B cell (primary cell): Measurements from ENCODE around the gene DBET. TPM values are rescaled to one million over a fixed set of nuclear protein-coding genes. Genes with fewer than 3 reads are reported as not detected.
"Not testable (repeated sequence)": the region's sequence is repeated elsewhere in the genome, so short reads cannot be mapped to it uniquely, and the experiment has no call there.

Experiments
- ATAC-seq: fragments of 200-7000 bp; cut with Tn5 transposase; one replicate; pipeline ENCODE4 v1.10.0; 2021; ENCODE audit warnings: low read depth, mild to moderate bottlenecking, moderate number of reproducible peaks, moderate library complexity
- CTCF ChIA-PET: fragments of 350-600 bp; sonication (Branson Sonifier 250); formaldehyde crosslinking; loops from one replicate; lab custom pipeline; 2021; ENCODE audit warnings: antibody characterized with exemption, inconsistent platforms; lab: Charles Lee
- POLR2A ChIA-PET: fragments of 350-600 bp; sonication (Branson Sonifier 250); formaldehyde crosslinking; loops from one replicate; lab custom pipeline; 2021; ENCODE audit warnings: antibody characterized with exemption; lab: Charles Lee
- DNase-seq: peaks from one replicate; pipeline ENCODE4 v3.0.0; 2013
- H2AFZ ChIP-seq: 2 replicates; pipeline ENCODE4 v1.6.1; 2012; ENCODE audit warnings: mild to moderate bottlenecking, low read depth, low read length; ENCODE audit not compliant: insufficient read depth, poor library complexity, severe bottlenecking
- H3K27ac ChIP-seq, 2 donors: 1 replicate in 1 of 2; 2 replicates in 1 of 2; pipeline ENCODE4 v1.5.1; 2012 to 2013; ENCODE audit warnings: low read length in 2 of 2, mild to moderate bottlenecking in 2 of 2, moderate library complexity in 1 of 2
- H3K27me3 ChIP-seq, 4 experiments: fragments of 200-600 bp in 1 of 4; sonication (generic) in 1 of 4; replicated peaks in 1 of 4; 1 replicate in 2 of 4; 2 replicates in 2 of 4; pipeline versions ENCODE4 v1.6.1 to v1.7.0; 2013 to 2016; ENCODE audit warnings: low read length in 3 of 4, mild to moderate bottlenecking in 2 of 4, mixed read lengths in 1 of 4, moderate library complexity in 1 of 4; ENCODE audit not compliant: insufficient read depth in 4 of 4, control insufficient read depth in 3 of 4; ENCODE audit errors: control extremely low read depth in 1 of 4
- H3K36me3 ChIP-seq, 2 experiments: replicated peaks in 1 of 2; 1 replicate in 1 of 2; 2 replicates in 1 of 2; pipeline versions ENCODE4 v1.6.1 to v1.7.1; 2013; ENCODE audit warnings: low read length in 1 of 2; ENCODE audit not compliant: insufficient read depth in 2 of 2, control insufficient read depth in 1 of 2; ENCODE audit errors: control extremely low read depth in 1 of 2, extremely low read depth in 1 of 2
- H3K4me1 ChIP-seq, 2 donors: fragments of 200-600 bp in 1 of 2; sonication (generic) in 1 of 2; 1 replicate in 1 of 2; 2 replicates in 1 of 2; pipeline versions ENCODE4 v1.5.1 to v1.6.1; 2013 to 2017; ENCODE audit warnings: low read length in 2 of 2; ENCODE audit not compliant: control insufficient read depth in 2 of 2, insufficient read depth in 2 of 2
- H3K4me2 ChIP-seq: replicated peaks from 2 replicates; pipeline ENCODE3; 2012; ENCODE audit warnings: mild to moderate bottlenecking, low read depth, low read length; ENCODE audit not compliant: poor library complexity, severe bottlenecking
- H3K4me3 ChIP-seq, 5 experiments: fragments of 200-600 bp in 1 of 5; sonication (generic) in 1 of 5; 1 replicate in 3 of 5; 2 replicates in 2 of 5; pipeline versions ENCODE4 v1.5.1 to v1.7.0; 2011 to 2016; ENCODE audit warnings: low read length in 4 of 5, mild to moderate bottlenecking in 4 of 5, low read depth in 2 of 5, control low read depth in 1 of 5, moderate library complexity in 1 of 5; ENCODE audit not compliant: insufficient read depth in 1 of 5; ENCODE audit errors: control extremely low read depth in 1 of 5, extremely low read depth in 1 of 5
- H3K79me2 ChIP-seq: fragments of 200-600 bp; sonication (generic); one replicate; pipeline ENCODE4 v1.6.0; 2016; ENCODE audit warnings: low read length; ENCODE audit not compliant: control insufficient read depth, insufficient read depth
- H3K9ac ChIP-seq: fragments of 200-600 bp; sonication (generic); 2 replicates; pipeline ENCODE4 v1.6.1; 2017; ENCODE audit warnings: mild to moderate bottlenecking, low read length, moderate library complexity
- H3K9me3 ChIP-seq, 3 donors: one replicate each; pipeline versions ENCODE4 v1.6.1 to v1.7.1; 2013; ENCODE audit warnings: low read length in 2 of 3; ENCODE audit not compliant: control insufficient read depth in 2 of 3, insufficient read depth in 1 of 3; ENCODE audit errors: control extremely low read depth in 1 of 3
- H4K20me1 ChIP-seq: 2 replicates; pipeline ENCODE4 v1.6.0; 2012; ENCODE audit warnings: mild to moderate bottlenecking, low read length; ENCODE audit not compliant: insufficient read depth, control insufficient read depth, poor library complexity, severe bottlenecking
- H3K27ac Mint-ChIP-seq: one replicate; pipeline ENCODE4 v1.8.0; 2021; ENCODE audit warnings: mixed read lengths
- H3K27me3 Mint-ChIP-seq: one replicate; pipeline ENCODE4 v1.8.0; 2021; ENCODE audit warnings: mixed read lengths
- H3K4me1 Mint-ChIP-seq: one replicate; pipeline ENCODE4 v1.8.0; 2021; ENCODE audit warnings: mixed read lengths
- H3K4me3 Mint-ChIP-seq: one replicate; pipeline ENCODE4 v1.8.0; 2021; ENCODE audit warnings: mixed read lengths
- H3K9me3 Mint-ChIP-seq: one replicate; pipeline ENCODE4 v1.8.0; 2022; ENCODE audit warnings: mixed read lengths; ENCODE audit not compliant: insufficient read depth
- EZH2 ChIP-seq: IDR thresholded peaks from 2 replicates; pipeline ENCODE4 v1.6.1; 2012; ENCODE audit warnings: borderline replicate concordance, low read depth, mild to moderate bottlenecking, moderate library complexity, low read length; ENCODE audit not compliant: insufficient read depth, poor library complexity, severe bottlenecking
- WGBS: methylation state at CpG from one replicate; pipeline ENCODE4 v1.1.5; 2013; ENCODE audit warnings: missing lambda C conversion rate; ENCODE audit not compliant: insufficient coverage; 5-methylcytosine and 5-hydroxymethylcytosine counted together
- intact Hi-C: fragments of 100-400 bp; cut with micrococcal nuclease; formaldehyde crosslinking; loops from one replicate; pipeline ENCODE4 v1.10.0; 2022
- polyA plus RNA-seq: library from polyadenylated mRNA; depleted of rRNA; stranded (reverse); fragments of >200 nt; gene quantifications from 2 replicates; pipeline ENCODE4 v1.2.3, GENCODE V29; 2012
- total RNA-seq, 2 donors: library from RNA; stranded (reverse); fragments of 120-200 nt in 1 of 2; gene quantifications; 1 replicate in 1 of 2; 2 replicates in 1 of 2; pipeline versions ENCODE4 v1.2.3 to v1.2.4, GENCODE V29; 2013 to 2022
- TF ChIP-seq, protein P1 (sequence below): fragments of 200-600 bp; IDR thresholded peaks from one replicate; pipeline ENCODE4 v1.8.0; 2022; ENCODE audit warnings: antibody characterized with exemption, mild to moderate bottlenecking

The DBET gene
- total and polyA plus RNA-seq, 2 donors (not counting 1 experiment from before 2014, with no cell fraction given), result not detected

DNA sequence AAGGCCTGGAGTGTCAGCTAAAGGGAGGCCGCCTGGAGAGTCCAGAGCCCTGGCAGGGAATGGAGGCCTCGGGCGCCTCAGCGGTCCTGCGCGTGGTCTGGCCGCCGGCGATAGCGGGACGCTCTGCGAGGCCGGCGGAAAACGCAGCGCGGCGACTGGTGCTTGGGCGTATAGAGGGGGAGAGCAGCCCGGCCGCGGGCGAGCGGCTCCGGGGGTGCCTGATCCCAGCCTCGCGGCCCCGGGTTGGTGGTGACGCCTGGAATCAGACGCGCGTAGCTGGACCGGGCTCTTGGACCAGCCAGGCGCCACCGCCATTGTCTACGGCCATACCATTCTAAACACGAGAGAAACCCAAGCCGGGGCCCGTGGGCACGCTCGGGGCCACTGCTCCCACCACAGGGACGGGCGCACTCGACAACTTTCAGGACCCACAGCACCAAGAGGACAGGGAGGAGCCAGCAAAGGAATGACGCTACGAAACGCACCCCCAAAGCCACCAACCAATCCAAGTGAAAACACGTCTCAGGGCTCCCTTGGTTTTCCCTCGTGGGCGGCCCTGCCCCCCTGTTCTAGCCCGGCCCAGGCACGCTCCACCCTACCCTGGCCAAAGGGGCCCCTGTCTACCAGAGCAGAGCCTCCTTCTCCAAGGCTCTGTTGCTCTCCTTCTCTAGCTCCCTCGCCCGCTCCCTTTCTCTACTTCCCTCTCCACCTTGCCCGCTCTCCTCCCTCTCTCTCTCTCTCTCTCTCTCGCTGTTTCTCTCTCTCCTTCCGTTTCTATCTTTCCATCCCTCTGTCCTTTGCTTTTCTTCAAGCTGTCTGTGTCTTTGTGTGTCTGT lies 45.1 kb upstream of the DBET start:
- DNase-seq, result peak; percentile 5

GRCh38 chr4:190019859-190020463 lies 44.3 kb upstream of the DBET start:
- H2AFZ ChIP-seq, intact Hi-C loops, H3K36me3 ChIP-seq, ATAC-seq, H3K9me3 Mint-ChIP-seq, H4K20me1 ChIP-seq, CTCF ChIA-PET, H3K9ac ChIP-seq, H3K27ac Mint-ChIP-seq, H3K79me2 ChIP-seq, POLR2A ChIA-PET, H3K4me3 ChIP-seq, H3K4me2 ChIP-seq, H3K27ac ChIP-seq: not testable (repeated sequence)
- H3K4me1 ChIP-seq, result peaks cover 13 to 26% of the 10 kb centered on the region in 2 donors
- peaks cover 0 to 61% (median 0%) of the 10 kb centered on the region in 3 donors for H3K9me3 ChIP-seq
- DNase-seq, result peak; percentile 7
- Mint-ChIP-seq H3K27me3 (peaks cover 47% of the 10 kb centered on the region), H3K4me1 (peaks cover 23% of the 10 kb centered on the region), H3K4me3 (peak overlapping the region; percentile 1)
- 15% methylated on average over 24 of the region's 29 CpGs for WGBS
- peaks cover 0 to 63% (median 27%) of the 10 kb centered on the region in 4 experiments for H3K27me3 ChIP-seq

More for the DNA sequence above, 45.1 kb upstream of the DBET start:
- H3K79me2 ChIP-seq, result no peaks in the 10 kb centered on the region
- WGBS, result 11% methylated on average over 55 of the region's 57 CpGs
- H3K4me1 ChIP-seq, result peaks cover 13 to 28% of the 10 kb centered on the region in 2 donors
- intact Hi-C loops, result no loop called here
- no peak overlapping the region for H3K27ac ChIP-seq
- Mint-ChIP-seq H3K4me3 (peak overlapping the region; percentile 1), H3K9me3 (no peaks in the 10 kb centered on the region), H3K27ac (no peak overlapping the region), H3K27me3 (peaks cover 51% of the 10 kb centered on the region), H3K4me1 (peaks cover 23% of the 10 kb centered on the region)
- no peaks in the 10 kb centered on the region for H3K36me3 ChIP-seq
- TF ChIP-seq, protein P1, sequence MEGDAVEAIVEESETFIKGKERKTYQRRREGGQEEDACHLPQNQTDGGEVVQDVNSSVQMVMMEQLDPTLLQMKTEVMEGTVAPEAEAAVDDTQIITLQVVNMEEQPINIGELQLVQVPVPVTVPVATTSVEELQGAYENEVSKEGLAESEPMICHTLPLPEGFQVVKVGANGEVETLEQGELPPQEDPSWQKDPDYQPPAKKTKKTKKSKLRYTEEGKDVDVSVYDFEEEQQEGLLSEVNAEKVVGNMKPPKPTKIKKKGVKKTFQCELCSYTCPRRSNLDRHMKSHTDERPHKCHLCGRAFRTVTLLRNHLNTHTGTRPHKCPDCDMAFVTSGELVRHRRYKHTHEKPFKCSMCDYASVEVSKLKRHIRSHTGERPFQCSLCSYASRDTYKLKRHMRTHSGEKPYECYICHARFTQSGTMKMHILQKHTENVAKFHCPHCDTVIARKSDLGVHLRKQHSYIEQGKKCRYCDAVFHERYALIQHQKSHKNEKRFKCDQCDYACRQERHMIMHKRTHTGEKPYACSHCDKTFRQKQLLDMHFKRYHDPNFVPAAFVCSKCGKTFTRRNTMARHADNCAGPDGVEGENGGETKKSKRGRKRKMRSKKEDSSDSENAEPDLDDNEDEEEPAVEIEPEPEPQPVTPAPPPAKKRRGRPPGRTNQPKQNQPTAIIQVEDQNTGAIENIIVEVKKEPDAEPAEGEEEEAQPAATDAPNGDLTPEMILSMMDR, result no peak
- TF ChIP-seq EZH2, result no peak
- peaks cover 0 to 61% (median 0%) of the 10 kb centered on the region in 3 donors for H3K9me3 ChIP-seq
- no peak overlapping the region for H3K4me2 ChIP-seq
- CTCF ChIA-PET, result no interaction called here
- H4K20me1 ChIP-seq, result no peaks in the 10 kb centered on the region
- peaks cover 0 to 63% (median 27%) of the 10 kb centered on the region in 4 experiments for H3K27me3 ChIP-seq
- no peak overlapping the region for H3K4me3 ChIP-seq
- POLR2A ChIA-PET, result no interaction called here
- no peak overlapping the region for H2AFZ ChIP-seq
- ATAC-seq, result no peak
- no peak overlapping the region for H3K9ac ChIP-seq
